C4-2B (cell line): Measurements from ENCODE around the gene MAPKBP1.

Source experiments
- ZFX ChIP-seq: fragments of 450-650 bp; IDR thresholded peaks from 2 replicates; pipeline ENCODE4 v1.6.1; 2017
- TF ChIP-seq, protein P1 (sequence below): fragments of 450-650 bp; conservative IDR thresholded peaks from 2 replicates; pipeline ENCODE4 v1.5.1; 2017; ENCODE audit warnings: mild to moderate bottlenecking

DNA sequence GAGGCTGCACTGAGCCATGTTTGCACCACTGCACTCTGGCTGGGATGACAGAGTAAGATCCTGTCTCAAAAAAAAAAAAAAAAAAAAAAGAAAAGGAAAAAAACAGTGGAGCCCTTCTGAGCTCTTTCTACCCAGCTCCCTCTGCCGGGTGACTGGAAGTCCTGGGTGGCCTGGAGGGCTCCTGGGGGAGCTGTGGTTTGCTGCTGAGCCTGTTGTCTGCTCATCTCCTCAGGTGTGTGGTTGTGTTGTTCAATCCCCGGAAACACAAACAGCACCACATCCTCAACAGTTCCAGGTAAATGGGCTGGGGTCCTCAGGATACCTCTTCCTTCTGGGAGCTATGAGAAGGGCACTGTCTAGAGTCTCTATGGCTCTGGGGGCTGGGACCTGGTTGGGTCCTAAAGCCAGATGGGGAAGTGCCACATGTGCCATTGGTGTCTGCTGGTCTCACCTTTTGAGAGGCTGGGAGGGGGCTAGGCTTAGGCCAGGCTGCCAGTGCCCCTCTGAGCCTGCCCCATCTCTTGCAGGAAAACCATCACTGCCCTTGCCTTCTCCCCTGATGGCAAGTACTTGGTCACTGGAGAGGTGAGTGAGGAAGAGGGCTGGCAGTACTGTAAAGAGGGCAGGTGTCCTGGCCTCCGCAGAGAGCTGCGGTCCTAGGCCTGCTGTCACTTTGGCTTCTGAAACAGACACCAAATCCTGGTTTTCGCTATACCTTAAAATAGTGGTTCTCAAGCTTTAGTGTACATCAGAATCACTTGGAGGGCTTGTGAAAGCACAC, 36.6 kb downstream of the MAPKBP1 start:
- TF ChIP-seq, protein P1, sequence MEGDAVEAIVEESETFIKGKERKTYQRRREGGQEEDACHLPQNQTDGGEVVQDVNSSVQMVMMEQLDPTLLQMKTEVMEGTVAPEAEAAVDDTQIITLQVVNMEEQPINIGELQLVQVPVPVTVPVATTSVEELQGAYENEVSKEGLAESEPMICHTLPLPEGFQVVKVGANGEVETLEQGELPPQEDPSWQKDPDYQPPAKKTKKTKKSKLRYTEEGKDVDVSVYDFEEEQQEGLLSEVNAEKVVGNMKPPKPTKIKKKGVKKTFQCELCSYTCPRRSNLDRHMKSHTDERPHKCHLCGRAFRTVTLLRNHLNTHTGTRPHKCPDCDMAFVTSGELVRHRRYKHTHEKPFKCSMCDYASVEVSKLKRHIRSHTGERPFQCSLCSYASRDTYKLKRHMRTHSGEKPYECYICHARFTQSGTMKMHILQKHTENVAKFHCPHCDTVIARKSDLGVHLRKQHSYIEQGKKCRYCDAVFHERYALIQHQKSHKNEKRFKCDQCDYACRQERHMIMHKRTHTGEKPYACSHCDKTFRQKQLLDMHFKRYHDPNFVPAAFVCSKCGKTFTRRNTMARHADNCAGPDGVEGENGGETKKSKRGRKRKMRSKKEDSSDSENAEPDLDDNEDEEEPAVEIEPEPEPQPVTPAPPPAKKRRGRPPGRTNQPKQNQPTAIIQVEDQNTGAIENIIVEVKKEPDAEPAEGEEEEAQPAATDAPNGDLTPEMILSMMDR, result no peak
- TF ChIP-seq ZFX, result no peak
